GM18909 (cell line): Measurements from ENCODE around the gene SPATA46.
"Not testable (repeated sequence)": the region's sequence is repeated elsewhere in the genome, so short reads cannot be mapped to it uniquely, and the experiment has no call there.

Source experiments
- ATAC-seq: cut with Tn5 transposase; IDR thresholded peaks from one replicate; pipeline ENCODE4 v1.9.1; 2021; ENCODE audit warnings: mild to moderate bottlenecking; ENCODE audit not compliant: unreplicated experiment, poor library complexity

The SPATA46 gene, protein sequence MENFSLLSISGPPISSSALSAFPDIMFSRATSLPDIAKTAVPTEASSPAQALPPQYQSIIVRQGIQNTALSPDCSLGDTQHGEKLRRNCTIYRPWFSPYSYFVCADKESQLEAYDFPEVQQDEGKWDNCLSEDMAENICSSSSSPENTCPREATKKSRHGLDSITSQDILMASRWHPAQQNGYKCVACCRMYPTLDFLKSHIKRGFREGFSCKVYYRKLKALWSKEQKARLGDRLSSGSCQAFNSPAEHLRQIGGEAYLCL

DNA sequence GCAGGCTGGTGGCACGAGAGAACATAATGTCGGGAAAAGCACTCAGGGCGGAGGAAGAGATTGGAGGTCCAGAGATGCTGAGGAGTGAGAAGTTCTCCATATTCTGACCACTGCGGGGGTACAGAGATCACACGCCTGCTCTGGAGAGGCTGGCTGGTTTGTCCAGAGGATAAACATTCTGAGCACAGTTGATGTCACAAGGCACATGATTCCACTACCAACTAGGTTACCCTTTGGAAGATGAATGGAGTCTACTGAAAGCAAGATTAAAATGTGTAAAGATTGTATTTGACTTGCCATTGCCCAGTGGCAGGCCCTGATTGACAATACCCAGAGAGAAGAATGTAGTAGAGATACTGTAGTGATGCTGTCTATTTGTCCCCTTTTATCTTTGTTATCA is at the start of gene SPATA46:
Gene SPATA46 (minus strand): TSS at position 164 of the 400 bp plus-strand sequence. CDS start 64 bp downstream, at position 100.
- no peak for ATAC-seq

DNA sequence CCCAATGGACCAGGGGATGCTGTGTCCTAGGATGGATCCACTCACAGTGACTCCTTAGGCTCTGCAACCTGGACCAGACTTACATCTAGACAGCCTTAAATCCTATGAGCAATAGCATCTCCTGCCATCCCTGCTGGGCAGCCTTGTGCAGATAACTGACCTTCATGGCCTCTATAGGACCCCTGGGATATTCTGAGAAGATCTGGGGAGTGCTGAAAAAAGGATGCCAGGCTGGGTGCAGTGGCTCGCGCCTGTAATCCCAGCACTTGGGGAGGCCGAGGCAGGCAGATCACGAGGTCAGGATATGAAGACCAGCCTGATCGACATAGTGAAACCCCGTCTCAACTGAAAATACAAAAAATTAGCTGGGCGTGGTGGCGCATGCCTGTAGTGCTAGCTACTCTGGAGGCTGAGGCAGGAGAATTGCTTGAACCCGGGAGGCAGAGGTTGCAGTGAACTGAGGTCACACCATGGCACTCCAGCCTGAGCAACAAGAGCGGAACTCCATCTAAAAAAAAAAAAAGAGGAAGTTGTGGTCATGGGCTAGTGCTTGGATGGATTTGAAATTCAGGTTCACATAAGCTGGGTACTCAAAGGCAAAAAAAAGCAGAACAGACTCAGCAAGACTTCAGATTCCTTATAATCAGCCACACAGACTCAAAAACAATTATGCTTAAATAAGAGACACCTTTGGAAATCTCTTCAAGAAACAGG is 46.2 kb upstream of the SPATA46 start:
- no peak for ATAC-seq

DNA sequence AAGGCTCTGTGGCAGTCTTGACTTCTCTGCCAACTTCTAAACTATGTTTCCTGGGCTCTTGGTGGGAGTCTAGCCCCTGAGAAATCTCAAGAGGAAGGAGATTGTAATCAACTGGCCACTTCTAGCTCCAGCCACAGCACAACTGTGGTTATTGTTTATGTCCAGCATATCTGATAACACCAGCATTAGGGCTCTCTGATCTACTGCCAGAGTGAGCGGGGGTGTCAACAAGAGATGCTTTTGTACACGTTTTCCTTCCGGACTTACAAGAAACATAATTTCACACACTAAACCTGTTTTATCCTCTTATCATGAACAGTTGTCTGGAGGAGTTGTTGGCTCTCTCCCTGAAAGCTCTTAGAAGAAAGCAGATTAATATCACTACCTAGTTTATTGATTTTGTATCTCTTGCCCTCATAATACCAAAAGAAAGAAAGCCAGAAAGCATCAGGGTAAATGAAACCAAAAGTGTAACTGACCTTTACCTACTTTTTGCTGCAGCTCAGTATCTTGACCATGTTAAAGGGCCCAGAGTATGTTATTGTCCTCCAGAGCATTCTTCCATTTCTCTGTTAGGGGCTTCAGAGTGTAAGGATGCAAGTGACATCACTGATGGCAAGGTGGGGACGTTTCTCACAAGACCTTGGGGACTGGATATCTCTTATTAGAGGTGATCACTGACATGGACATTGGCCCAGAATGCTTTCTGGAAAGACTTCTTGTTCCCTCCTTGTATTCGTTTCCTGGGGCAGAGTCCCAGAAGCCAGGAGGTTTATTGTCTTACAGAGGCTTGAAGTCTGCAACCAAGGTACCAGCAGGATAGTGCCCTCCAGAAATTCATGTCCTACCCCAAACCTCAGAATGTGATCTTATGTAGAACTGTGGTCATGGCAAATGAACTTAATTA is 44.9 kb upstream of the SPATA46 start:
- no peak for ATAC-seq

DNA sequence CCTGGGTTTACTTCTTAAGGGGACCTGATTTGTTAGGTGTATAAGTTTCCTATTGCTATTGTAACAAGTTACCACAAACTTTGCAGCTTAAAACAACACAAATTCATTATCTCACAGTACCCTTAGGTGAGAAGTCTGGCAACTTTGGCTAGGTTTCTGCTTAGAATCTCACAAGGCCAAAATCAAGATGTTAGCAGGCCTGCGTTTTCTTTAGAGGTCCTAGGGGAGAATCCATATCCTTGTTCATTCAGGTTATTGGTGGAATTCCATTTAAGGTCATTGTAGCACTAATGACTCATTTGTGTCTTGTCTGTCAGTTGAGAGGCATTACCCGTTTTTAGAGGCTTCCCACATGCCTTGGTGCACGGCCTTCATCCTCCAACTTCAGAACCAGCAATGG is 43.5 kb upstream of the SPATA46 start:
- no peak for ATAC-seq

DNA sequence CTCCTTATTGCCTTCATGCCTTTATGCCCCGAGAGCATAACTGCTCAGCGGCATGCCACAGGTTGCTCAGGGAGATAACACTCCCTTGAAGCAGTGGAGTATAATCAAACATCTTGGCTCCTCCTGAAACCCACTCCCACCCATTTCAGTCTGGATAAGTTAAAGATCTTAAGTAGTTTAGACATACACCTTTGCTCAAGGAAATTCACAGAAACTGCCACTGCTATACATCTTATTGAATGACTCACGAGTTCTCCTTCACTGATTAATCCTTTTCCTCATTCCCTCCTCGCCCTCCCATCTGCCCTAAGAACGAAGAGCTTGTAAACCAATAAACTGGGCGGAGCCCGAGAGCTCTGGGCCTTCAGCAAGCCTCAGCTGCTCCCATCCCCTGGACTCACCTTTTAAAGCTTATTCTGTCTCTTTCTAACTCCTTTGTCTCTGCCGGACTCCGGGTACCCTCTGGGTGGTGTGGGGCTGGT is 42.8 kb upstream of the SPATA46 start:
- not testable (repeated sequence) for ATAC-seq

DNA sequence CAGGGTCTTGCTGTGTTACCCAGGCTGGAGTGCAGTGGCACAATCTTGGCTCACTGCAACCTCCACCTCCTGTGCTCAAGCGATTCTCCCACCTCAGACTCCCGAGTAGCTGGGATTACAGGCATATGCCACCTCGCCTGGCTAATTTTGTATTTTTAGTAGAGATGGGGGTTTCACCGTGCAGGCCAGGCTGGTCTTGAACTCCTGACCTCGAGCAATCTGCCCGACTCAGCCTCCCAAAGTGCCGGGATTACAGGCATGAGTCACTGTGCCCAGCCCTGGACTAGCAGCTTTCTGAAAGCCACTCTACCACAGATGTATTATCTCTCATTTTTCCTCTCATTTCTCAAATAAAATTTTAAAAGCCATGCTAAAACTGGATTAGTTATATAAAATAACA is 41.9 kb upstream of the SPATA46 start:
- ATAC-seq: not testable (repeated sequence)

DNA sequence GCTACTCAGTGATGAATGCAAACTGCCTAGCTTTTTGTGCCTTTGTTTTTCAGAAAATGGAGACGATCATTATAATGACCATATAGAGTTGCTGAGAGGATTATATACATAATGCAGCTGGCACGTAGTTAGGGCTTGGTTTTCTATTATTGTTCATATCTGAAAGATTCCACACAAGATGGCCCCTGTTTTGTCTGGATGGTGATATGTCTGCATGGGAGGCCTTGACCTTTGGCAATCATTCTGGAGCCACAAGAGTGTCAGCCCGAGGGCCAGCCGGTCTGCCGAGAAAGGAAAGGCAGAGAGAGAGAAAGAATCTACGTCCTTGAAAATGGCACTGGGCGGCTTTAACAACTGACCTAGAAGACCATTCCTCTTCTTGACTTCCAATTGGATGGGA is 41.0 kb upstream of the SPATA46 start:
- ATAC-seq: no peak

DNA sequence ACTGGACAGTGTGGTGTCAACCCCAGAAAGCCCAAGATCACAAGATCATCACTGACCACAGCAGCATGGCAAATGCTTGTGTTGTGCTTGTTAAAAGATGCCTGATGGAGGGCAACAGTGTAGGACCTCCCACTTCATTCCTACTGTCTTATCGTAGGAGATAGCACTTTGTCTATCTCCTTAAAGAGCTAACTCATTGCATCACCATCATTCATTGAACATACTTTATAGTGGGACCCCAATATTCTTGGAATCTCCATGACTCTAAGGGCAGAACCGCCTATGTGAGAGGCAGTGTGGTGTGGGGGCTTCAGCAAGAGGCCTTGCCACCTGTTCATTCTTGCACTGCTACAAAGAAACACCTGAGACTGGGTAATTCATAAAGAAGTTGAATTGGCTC is 40.3 kb upstream of the SPATA46 start:
- no peak for ATAC-seq

DNA sequence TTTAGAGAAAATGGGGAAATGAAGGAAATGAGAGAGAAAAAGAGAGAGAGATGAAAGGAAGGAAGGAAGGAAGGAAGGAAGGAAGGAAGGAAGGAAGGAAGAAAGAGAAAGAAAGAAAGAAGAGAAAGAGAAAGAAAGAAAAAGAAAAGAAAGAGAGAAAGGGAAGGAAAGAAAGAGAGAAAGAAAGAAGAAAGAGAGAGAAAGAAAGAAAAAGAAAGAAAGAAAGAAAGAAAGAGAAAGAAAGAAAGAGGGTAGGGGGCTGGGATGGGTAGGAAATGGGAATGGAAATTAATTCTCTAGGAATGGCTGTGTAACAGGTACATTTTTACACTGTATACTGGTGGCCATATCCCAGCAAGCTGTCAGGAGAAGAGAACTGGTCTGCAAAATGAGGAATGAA is 39.6 kb upstream of the SPATA46 start:
- no peak for ATAC-seq

DNA sequence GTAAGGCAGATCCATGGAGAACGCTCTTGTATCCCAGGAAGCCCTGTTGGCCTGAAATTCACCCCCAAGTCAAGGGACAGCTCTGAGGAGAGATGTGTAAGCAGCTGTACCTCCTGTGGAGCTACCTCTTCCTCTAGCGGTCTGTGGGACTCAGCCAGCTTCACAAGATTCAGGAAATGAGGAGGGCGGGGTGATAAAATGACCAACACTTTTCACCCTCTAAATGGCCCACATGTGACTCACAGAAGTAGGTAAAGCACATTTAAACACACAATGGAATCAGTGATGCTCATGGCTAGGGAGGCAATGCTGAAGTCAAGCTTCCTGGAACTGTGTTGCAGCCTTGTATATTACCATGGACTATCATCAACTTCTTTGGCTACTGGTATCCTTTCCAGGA is 35.3 kb upstream of the SPATA46 start, which contains the start of gene SH2D1B:
Gene SH2D1B (minus strand): TSS at position 135 of the 400 bp plus-strand sequence. CDS start 120 bp downstream, at position 15.
- no peak for ATAC-seq

DNA sequence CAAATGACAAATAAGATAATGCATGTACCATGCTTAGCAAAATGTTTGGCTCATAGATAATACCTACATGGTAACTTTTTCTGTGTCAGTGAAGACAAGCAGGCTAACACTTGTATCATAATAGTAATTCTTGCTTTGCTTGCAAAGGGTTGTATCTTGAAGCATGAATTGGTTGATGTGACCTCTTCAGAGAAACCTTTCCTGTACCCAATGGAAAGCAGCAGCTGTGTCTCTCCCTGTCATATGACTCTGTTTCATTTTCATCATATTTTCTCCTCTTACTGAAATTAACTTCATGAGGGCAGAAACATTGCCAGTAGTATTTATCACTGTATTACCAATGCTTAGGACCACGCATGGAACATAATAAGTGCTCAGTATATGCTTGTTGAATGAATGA is 30.9 kb upstream of the SPATA46 start:
- no peak for ATAC-seq

DNA sequence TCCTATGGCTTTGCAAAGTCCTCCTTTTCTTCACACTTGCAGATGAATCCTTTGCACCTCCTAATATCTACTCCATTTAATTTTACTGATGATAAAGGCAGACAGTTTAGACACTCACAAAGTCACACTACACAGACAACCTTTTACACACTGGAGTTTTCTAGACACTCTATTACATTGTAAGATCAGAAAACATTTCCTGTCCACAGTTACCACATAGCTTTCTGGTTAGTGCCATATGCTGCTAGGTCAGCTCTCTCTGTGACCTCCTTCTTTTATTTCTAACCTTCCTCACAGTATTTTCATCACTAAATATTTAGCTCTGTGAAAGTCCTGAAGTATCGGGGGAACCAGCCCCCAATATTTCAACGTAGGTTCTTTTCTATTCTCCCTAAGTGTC is 30.2 kb upstream of the SPATA46 start:
- no peak for ATAC-seq

DNA sequence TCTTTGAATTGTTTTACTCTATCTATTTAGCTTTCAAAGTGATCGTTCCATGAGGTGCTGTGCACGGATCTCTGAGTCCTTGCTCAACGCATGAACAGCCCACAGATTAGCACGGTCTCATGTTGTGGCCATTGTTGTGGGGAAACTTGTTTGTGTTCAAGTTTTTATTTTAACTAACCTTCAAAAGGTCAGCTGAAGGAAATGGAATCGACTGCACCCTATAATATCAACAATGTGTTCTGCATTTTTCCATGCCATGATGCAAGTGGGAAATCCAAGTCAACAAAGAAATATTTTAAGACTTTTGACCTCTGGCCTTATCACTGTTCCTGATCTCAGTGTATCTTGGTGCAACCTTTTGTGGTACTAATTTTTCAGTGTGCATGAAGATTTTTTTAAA is 29.1 kb upstream of the SPATA46 start:
- ATAC-seq: no peak

DNA sequence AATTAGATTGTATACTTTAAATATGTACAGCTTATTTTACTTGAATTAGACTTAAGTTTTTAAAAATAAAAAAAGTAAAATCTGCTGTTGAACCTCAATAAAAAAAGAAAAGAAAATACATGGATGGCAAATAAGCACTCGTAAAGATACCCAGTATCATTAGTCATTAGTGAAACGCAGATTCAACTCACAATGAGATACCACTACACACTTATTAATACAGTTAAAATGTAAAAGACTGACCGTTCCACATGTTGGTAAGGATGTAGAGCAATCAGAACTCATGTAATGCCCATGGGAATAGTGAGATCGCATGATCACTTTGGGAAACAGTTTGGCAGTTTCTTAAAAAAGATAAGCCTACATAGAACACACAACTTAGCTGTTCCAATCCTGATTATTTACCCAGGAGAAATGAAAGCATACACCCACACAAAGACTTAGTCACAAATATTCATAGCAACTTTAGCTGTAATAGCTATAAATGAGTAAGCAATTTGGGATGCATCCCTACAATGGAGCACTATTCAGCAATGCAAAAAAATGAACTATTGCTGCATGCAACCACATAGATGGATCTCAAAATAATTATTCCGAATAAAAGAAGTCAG is 28.0 kb upstream of the SPATA46 start:
- no peak for ATAC-seq

DNA sequence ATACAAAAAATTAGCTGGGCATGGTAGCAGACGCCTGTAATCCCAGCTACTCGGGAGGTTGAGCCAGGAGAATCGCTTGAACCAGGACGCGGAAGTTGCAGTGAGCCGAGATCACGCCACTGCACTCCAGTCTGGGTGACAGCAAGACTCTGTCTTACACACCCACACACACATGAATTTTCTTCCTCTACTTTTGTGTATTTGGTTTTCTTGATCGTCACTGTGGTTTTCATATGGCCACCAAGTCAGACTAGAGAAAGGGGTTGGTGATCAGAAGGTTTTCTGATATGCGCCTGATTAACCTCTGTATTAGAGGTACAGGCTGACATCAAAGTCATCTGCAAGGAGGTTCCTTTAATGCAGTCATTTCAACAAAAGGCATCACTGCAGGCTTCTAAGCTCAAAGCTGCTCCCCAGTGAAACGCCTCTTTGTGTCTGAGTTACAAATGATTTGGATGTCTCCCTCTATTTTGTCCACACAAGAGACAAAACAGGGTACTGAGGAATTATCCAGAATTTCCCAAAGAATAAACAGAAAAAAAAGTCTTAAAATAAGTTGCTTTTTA is 24.2 kb upstream of the SPATA46 start:
- ATAC-seq: no peak

DNA sequence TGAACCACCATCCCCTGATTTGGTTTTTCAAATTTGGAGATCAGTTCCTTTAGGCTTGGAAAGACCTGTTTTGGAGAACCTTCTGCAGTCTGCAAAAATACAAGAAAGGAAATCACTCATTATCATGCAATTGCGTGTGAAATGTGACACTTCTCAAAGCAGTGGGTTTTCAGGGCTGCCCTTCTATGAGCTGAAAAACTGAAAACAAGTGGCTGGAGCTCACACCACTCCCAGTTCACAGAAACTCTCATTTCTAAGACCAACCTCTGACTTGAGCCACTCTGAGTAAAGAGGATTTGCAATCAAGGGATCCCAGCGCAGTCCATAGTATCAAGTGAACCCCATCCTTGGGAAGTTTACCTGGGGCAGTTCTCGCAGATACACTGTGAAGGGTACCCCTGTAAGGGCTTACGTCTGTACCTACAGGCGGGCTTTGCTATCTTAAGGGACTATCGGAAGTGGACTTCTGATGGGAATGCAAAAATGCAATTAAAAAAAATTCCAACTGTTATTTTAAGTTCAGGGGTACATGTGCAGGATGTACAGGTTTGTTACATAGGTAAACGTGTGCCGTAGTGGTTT is 22.4 kb upstream of the SPATA46 start:
- no peak for ATAC-seq

DNA sequence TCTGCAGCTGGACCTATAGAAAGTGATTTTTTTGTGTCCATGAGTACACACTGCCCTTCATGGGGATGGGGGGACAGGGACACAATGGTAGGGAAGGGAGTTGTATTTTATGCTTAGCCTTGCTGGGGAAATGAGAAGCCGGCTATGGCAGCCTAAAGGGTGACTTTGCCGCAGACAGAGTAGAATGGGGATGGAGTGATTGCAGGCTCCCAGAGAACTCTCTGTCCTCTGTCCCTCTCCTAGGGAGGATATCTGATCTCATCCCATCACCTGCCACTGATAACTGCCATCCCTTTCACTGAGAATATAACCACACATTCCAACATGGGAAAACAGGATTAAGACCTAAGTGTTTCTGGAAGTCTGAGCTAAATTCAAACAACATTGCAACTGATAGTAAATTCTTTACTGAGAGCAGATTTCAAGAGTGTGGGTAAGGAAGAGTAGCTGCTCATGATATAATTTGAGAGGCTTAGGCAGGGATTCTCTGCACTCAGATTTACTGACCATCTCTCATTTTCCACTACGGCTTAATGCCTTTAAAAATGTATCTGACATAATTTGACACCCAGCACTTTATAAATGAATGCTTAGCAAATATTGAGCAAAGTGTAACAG is 21.4 kb upstream of the SPATA46 start:
- ATAC-seq: no peak

DNA sequence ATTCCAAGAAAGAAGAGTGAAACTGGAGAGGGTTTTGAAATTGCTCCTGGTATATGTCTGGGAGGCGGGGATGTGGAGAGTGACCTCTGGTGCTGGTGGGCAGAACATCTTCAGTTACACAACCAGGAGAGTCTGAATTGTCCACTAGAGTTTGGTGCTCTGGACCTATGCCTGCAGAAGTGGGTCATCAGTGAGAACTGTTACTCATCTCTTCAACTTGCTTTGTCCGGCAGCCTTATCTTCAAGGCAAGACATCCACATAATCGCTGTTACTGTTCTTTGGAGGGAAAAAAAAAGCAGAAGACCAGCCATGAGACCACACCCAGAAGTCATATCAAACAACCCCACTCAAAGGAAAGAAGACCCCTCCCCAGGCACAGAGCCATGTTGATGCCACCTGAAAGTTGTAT is 20.4 kb upstream of the SPATA46 start:
- no peak for ATAC-seq

DNA sequence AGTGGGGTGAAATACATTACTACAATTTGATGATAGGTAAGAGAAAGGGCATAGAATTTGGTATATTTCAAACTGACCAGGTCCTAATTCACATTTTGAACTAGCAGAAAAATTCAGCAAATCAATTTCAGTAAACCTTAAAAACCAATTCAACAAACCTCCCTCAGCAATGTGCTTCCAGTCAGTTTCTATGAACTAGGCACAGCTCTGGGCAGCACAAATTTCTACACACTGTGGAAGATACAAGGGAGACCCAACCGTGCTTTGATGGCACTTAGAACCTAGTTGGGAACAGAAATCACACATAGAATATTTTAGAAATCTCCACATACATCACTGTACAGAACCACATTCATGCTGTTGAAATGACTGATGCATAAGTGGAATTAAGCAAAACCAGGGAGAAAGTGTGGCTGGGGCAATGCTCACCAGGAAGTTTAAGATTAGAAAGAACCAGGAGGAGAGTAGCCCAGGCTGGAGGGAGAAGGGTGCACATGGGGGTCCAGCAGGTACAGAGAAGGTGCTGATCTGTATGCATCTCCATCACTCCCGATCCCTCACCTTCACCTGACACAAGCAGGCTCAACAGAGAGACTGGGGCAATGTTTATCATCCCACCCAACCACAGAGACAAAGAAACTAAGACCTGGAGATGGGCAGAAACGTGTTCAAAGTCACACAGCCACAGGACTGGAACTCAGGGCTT is 19.7 kb upstream of the SPATA46 start:
- ATAC-seq: no peak
